ENCODE measurements around the gene FAM221B.

DNA sequence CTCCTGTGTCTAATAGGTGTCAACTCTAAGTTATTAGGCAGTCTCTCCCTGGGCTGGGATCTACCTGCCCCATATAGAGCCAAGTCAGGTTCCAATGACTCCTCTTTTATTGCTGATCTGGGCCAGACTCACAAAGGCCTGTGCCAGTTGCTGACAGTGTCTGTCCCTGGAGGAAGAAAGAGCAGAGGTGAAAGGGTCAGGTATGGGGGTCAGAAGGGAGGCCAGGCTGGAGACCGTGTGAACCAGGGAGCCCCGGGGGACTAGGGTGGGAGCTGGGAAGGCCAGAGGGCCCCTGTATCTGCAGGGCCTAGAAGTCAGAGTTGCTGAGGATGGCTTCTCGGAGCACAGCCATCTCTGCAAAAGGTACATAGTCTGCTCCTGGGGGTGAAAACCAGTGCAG is 10.2 kb downstream of the FAM221B start:
- TF ChIP-seq BACH2 (CRISPR knock-in tag; IDR thresholded peaks at IDR 0.05; ENCODE audit: borderline replicate concordance) (no peak), RARB (CRISPR knock-in tag; IDR thresholded peaks at IDR 0.05) (no peak)

All from SK-N-SH treated with all-trans-retinoic acid at 6 μM for 48 hours (cell line).